OCI-LY1 (cell line): Measurements from ENCODE around the gene TRPC3.

Experiments used
- EZH2 ChIP-seq: fragments of 200-600 bp; sonication (generic), shearing (Covaris generic); IDR thresholded peaks from 2 replicates; pipeline ENCODE4 v1.8.0; 2017; ENCODE audit warnings: borderline replicate concordance, mixed run types, mild to moderate bottlenecking, antibody characterized with exemption, low read length, moderate library complexity, mixed read lengths
- TF ChIP-seq, protein P1 (sequence below): fragments of 200-600 bp; sonication (generic), shearing (Covaris generic); IDR thresholded peaks from 2 replicates; pipeline ENCODE4 v1.5.1; 2017; ENCODE audit warnings: mild to moderate bottlenecking, antibody characterized with exemption, low read length, moderate library complexity, mixed read lengths

DNA sequence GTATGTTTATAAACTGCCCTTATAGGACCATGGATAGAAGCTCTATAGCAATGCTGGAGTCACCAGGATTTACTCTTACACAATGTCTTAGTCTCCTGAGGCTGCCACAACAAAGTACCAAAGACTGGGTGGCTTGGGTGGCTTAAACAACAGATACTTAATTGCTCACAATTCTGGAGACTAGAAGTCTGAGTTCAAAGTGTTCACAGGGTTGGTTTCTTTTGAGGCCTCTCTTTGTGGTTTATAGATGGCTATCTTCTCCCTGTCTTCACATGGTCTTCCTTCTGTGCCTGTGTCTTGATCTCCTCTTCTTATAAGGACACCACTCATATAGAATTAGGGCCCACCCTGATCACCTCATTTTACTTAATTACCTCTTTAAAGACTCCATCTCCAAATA lies 2.0 kb upstream of the TRPC3 start:
- TF ChIP-seq, protein P1, sequence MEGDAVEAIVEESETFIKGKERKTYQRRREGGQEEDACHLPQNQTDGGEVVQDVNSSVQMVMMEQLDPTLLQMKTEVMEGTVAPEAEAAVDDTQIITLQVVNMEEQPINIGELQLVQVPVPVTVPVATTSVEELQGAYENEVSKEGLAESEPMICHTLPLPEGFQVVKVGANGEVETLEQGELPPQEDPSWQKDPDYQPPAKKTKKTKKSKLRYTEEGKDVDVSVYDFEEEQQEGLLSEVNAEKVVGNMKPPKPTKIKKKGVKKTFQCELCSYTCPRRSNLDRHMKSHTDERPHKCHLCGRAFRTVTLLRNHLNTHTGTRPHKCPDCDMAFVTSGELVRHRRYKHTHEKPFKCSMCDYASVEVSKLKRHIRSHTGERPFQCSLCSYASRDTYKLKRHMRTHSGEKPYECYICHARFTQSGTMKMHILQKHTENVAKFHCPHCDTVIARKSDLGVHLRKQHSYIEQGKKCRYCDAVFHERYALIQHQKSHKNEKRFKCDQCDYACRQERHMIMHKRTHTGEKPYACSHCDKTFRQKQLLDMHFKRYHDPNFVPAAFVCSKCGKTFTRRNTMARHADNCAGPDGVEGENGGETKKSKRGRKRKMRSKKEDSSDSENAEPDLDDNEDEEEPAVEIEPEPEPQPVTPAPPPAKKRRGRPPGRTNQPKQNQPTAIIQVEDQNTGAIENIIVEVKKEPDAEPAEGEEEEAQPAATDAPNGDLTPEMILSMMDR, result no peak
- no peak for TF ChIP-seq EZH2
